PC-3 (cell line): Measurements from ENCODE around the gene CDH12.

Experiments
- EZH2phosphoT487 ChIP-seq: fragments of 300-600 bp; sonication (generic); IDR thresholded peaks from 2 replicates; pipeline ENCODE4 v1.6.1; 2018; ENCODE audit warnings: mild to moderate bottlenecking, antibody characterized with exemption, low read length, borderline replicate concordance
- TF ChIP-seq, protein P1 (sequence below): fragments of 300-600 bp; sonication (generic); conservative IDR thresholded peaks from 2 replicates; pipeline ENCODE4 v1.5.1; 2017; ENCODE audit warnings: antibody characterized with exemption, low read depth, mild to moderate bottlenecking, low read length

DNA sequence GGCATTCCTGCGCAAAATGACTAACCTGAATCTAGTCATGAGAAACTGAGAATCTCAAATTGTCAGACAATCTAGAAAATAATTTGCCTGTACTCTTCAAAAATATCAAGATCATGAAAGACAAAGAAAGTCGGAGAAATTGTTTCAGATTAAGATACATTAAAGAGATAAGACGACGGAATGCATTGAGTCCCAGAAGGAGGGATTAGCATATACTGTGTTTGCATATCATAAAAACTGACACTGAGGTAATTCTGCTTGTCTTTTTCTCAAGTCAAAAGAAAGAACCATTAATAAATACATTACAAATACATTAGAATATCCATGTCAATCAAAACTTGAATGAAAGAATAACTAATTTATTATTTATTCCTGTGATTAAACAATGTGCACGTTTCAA lies 88.4 kb downstream of the CDH12 start:
- TF ChIP-seq, protein P1, sequence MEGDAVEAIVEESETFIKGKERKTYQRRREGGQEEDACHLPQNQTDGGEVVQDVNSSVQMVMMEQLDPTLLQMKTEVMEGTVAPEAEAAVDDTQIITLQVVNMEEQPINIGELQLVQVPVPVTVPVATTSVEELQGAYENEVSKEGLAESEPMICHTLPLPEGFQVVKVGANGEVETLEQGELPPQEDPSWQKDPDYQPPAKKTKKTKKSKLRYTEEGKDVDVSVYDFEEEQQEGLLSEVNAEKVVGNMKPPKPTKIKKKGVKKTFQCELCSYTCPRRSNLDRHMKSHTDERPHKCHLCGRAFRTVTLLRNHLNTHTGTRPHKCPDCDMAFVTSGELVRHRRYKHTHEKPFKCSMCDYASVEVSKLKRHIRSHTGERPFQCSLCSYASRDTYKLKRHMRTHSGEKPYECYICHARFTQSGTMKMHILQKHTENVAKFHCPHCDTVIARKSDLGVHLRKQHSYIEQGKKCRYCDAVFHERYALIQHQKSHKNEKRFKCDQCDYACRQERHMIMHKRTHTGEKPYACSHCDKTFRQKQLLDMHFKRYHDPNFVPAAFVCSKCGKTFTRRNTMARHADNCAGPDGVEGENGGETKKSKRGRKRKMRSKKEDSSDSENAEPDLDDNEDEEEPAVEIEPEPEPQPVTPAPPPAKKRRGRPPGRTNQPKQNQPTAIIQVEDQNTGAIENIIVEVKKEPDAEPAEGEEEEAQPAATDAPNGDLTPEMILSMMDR = no peak
- TF ChIP-seq EZH2phosphoT487 = no peak
